Vagina (tissue), 2 donors: ENCODE results near the gene ANO8. TPM values are rescaled to one million over a fixed set of nuclear protein-coding genes. Genes with fewer than 3 reads are reported as not detected.

Source experiments
- DNase-seq, 2 donors: peaks; one replicate each; pipeline ENCODE4 v3.0.0-alpha.2; 2017; ENCODE audit errors: extremely low spot score in 2 of 2
- H3K27ac ChIP-seq: fragments of 200-600 bp; sonication (generic); one replicate; pipeline ENCODE4 v1.5.1; 2019
- H3K27me3 ChIP-seq: fragments of 200-600 bp; sonication (generic); one replicate; pipeline ENCODE4 v1.5.1; 2019
- H3K36me3 ChIP-seq, 2 donors: fragments of 200-600 bp; sonication (generic); one replicate each; pipeline ENCODE4 v1.5.1; 2017 to 2019
- H3K4me1 ChIP-seq: fragments of 200-600 bp; sonication (generic); one replicate; pipeline ENCODE4 v1.5.1; 2019
- H3K4me3 ChIP-seq, 2 donors: fragments of 200-600 bp; sonication (generic); 1 replicate in 1 of 2; 2 replicates in 1 of 2; pipeline ENCODE4 v1.5.1; 2016 to 2019
- H3K9me3 ChIP-seq: fragments of 200-600 bp; sonication (generic); one replicate; pipeline ENCODE4 v1.5.1; 2019
- CTCF ChIP-seq, 3 experiments: fragments of 450-650 bp in 2 of 3; fragments of 200-600 bp in 1 of 3; sonication (generic) in 1 of 3; IDR thresholded peaks; one replicate each; pipeline ENCODE4 v1.5.1; 2017 to 2019; ENCODE audit warnings: antibody characterized with exemption in 3 of 3, mild to moderate bottlenecking in 2 of 3, moderate library complexity in 2 of 3
- POLR2A ChIP-seq, 2 donors: fragments of 450-650 bp; IDR thresholded peaks; one replicate each; pipeline ENCODE4 v1.6.1; 2017; ENCODE audit warnings: antibody characterized with exemption in 2 of 2, mild to moderate bottlenecking in 2 of 2, moderate library complexity in 2 of 2
- POLR2AphosphoS5 ChIP-seq, 2 donors: sonication (generic); formaldehyde crosslinking; IDR thresholded peaks; one replicate each; pipeline ENCODE4 v1.9.0; 2017; ENCODE audit warnings: antibody characterized with exemption in 2 of 2, mild to moderate bottlenecking in 2 of 2, low read depth in 1 of 2; ENCODE audit not compliant: insufficient read depth in 1 of 2
- intact Hi-C: fragments of 100-400 bp; cut with DNase I; formaldehyde crosslinking; loops from one replicate; pipeline ENCODE4 v1.15.1; 2023
- total RNA-seq: library from RNA; depleted of rRNA; stranded (reverse); fragments of >200 nt; gene quantifications from one replicate; pipeline ENCODE4 v1.2.3, GENCODE V29; 2016

Gene ANO8
- total RNA-seq, result 10.3 TPM

- DNase-seq, result no peak
- peak within 1 kb of the TSS; percentile 60 to 66 for H3K4me3 ChIP-seq
- H3K4me1 ChIP-seq, result peaks cover 47% of the 10 kb centered on the region
- peak within 1 kb of the TSS; percentile 60 for H3K27ac ChIP-seq
- no peaks in the 10 kb centered on the region for H3K36me3 ChIP-seq
- no peaks in the 10 kb centered on the region for H3K27me3 ChIP-seq
- intact Hi-C loops, result no loop called here
- TF ChIP-seq POLR2AphosphoS5 (IDR thresholded peaks at IDR 0.05; ENCODE audit: insufficient read depth in 1 of 2, low read depth in 1 of 2) (peak; percentile 40 to 49), POLR2A (IDR thresholded peaks at IDR 0.05) (no peak)
- H3K9me3 ChIP-seq, result no peaks in the 10 kb centered on the region
Measured at GRCh38 chr19:17334414-17335409, at the start of gene ANO8. ANO8 (minus strand) TSS chr19:17334855; CDS start chr19:17334670, 185 bp downstream.

GRCh38 chr19:17380426-17381138 is 45.9 kb upstream of the ANO8 start:
- intact Hi-C loops, result no loop called here
- Histone ChIP-seq H3K9me3 (no peaks in the 10 kb centered on the region), H3K36me3 (no peaks in the 10 kb centered on the region), H3K4me1 (peaks cover 10% of the 10 kb centered on the region), H3K4me3 (no peak overlapping the region), H3K27me3 (no peaks in the 10 kb centered on the region), H3K27ac (no peak overlapping the region)
- no peak for DNase-seq
- TF ChIP-seq POLR2AphosphoS5 (IDR thresholded peaks at IDR 0.05; ENCODE audit: insufficient read depth in 1 of 2, low read depth in 1 of 2), result no peak
- no peak for TF ChIP-seq POLR2A (IDR thresholded peaks at IDR 0.05)
- TF ChIP-seq CTCF (IDR thresholded peaks at IDR 0.05), result no peak

- Histone ChIP-seq H3K27me3 (no peaks in the 10 kb centered on the region), H3K4me1 (peaks cover 10% of the 10 kb centered on the region), H3K27ac (no peak overlapping the region), H3K9me3 (no peaks in the 10 kb centered on the region), H3K36me3 (no peaks in the 10 kb centered on the region), H3K4me3 (no peak overlapping the region)
- TF ChIP-seq POLR2A (IDR thresholded peaks at IDR 0.05) (no peak), POLR2AphosphoS5 (IDR thresholded peaks at IDR 0.05; ENCODE audit: insufficient read depth in 1 of 2, low read depth in 1 of 2) (no peak), CTCF (IDR thresholded peaks at IDR 0.05) (no peak)
- DNase-seq, result no peak
- intact Hi-C loops, result no loop called here
Measured at GRCh38 chr19:17379221-17379631, 44.6 kb upstream of the ANO8 start.

GRCh38 chr19:17378271-17378670 is 43.6 kb upstream of the ANO8 start:
- Histone ChIP-seq H3K9me3 (no peaks in the 10 kb centered on the region), H3K27ac (no peak overlapping the region), H3K36me3 (no peaks in the 10 kb centered on the region), H3K4me3 (no peak overlapping the region), H3K4me1 (peaks cover 10% of the 10 kb centered on the region), H3K27me3 (no peaks in the 10 kb centered on the region)
- DNase-seq, result no peak
- intact Hi-C loops, result no loop called here
- TF ChIP-seq CTCF (IDR thresholded peaks at IDR 0.05) (no peak), POLR2AphosphoS5 (IDR thresholded peaks at IDR 0.05; ENCODE audit: insufficient read depth in 1 of 2, low read depth in 1 of 2) (no peak), POLR2A (IDR thresholded peaks at IDR 0.05) (no peak)

- H3K4me1 ChIP-seq, result no peaks in the 10 kb centered on the region
- H3K9me3 ChIP-seq, result no peaks in the 10 kb centered on the region
- TF ChIP-seq POLR2AphosphoS5 (IDR thresholded peaks at IDR 0.05; ENCODE audit: insufficient read depth in 1 of 2, low read depth in 1 of 2) (peak in 1 of 2 donors; percentile 35), POLR2A (IDR thresholded peaks at IDR 0.05) (no peak)
- no peaks in the 10 kb centered on the region for H3K36me3 ChIP-seq
- H3K4me3 ChIP-seq, result peak within 1 kb of the TSS; percentile 21 to 36
- intact Hi-C loops, result no loop called here
- no peaks in the 10 kb centered on the region for H3K27me3 ChIP-seq
- no peak within 1 kb of the TSS for H3K27ac ChIP-seq
- no peak for DNase-seq
Measured at GRCh38 chr19:17376935-17377600, 42.4 kb upstream of the ANO8 start, which contains the start of gene PLVAP. PLVAP (minus strand) TSS chr19:17377342; CDS start chr19:17377288, 54 bp downstream.
